Endodermal cell (in vitro differentiated cells): Measurements from ENCODE around the gene NXPH3. TPM values are rescaled to one million over a fixed set of nuclear protein-coding genes. Genes with fewer than 3 reads are reported as not detected.
A peak's percentile ranks its signal among the peaks of the same experiment; 100 is the strongest.

Experiments used
- DNase-seq: peaks from one replicate; pipeline ENCODE4 v3.0.0-alpha.2; 2017
- H3K27ac ChIP-seq: 2 replicates; pipeline ENCODE4 v1.5.1; 2013; ENCODE audit warnings: mild to moderate bottlenecking, low read depth, low read length, moderate library complexity
- H3K27me3 ChIP-seq: 2 replicates; pipeline ENCODE4 v1.6.1; 2013; ENCODE audit warnings: mild to moderate bottlenecking, low read length, moderate library complexity; ENCODE audit not compliant: insufficient read depth, control insufficient read depth, poor library complexity, severe bottlenecking
- H3K36me3 ChIP-seq: 2 replicates; pipeline ENCODE4 v1.7.0; 2013; ENCODE audit warnings: mild to moderate bottlenecking, low read length, moderate library complexity; ENCODE audit not compliant: control insufficient read depth, insufficient read depth
- H3K4me1 ChIP-seq: one replicate; pipeline ENCODE4 v1.7.0; 2013; ENCODE audit warnings: low read length; ENCODE audit not compliant: control insufficient read depth, insufficient read depth
- H3K4me3 ChIP-seq: 2 replicates; pipeline ENCODE4 v1.5.1; 2013; ENCODE audit warnings: mild to moderate bottlenecking, low read length, moderate library complexity
- H3K9ac ChIP-seq: 2 replicates; pipeline ENCODE4 v1.6.1; 2013; ENCODE audit warnings: mild to moderate bottlenecking, low read length, moderate library complexity; ENCODE audit not compliant: poor library complexity, severe bottlenecking; ENCODE audit errors: extremely low read depth
- H3K9me3 ChIP-seq: 2 replicates; pipeline ENCODE4 v1.6.1; 2013; ENCODE audit warnings: mild to moderate bottlenecking, low read length, moderate library complexity; ENCODE audit not compliant: control insufficient read depth
- H3K27ac Mint-ChIP-seq: 2 replicates; pipeline ENCODE4 v1.8.0; 2020; ENCODE audit warnings: mixed read lengths
- H3K27me3 Mint-ChIP-seq: 2 replicates; pipeline ENCODE4 v1.8.0; 2021; ENCODE audit warnings: mild to moderate bottlenecking, mixed read lengths; ENCODE audit not compliant: insufficient read depth
- H3K36me3 Mint-ChIP-seq: 2 replicates; pipeline ENCODE4 v1.8.0; 2020; ENCODE audit warnings: low read depth, mixed read lengths
- H3K4me1 Mint-ChIP-seq: 2 replicates; pipeline ENCODE4 v1.8.0; 2020; ENCODE audit warnings: mixed read lengths
- H3K4me3 Mint-ChIP-seq: 2 replicates; pipeline ENCODE4 v1.8.0; 2020; ENCODE audit warnings: mild to moderate bottlenecking, moderate library complexity, mixed read lengths
- H3K9me3 Mint-ChIP-seq: 2 replicates; pipeline ENCODE4 v1.8.0; 2020; ENCODE audit warnings: mild to moderate bottlenecking, mixed read lengths
- WGBS, 2 experiments: methylation state at CpG; one replicate each; pipeline versions ENCODE4 v1.1.5 to v1.1.7; 2013; ENCODE audit warnings: missing lambda C conversion rate in 2 of 2, mixed read lengths in 1 of 2; ENCODE audit not compliant: insufficient coverage in 1 of 2, insufficient read length in 1 of 2; 5-methylcytosine and 5-hydroxymethylcytosine counted together
- total RNA-seq, 2 donors: library from RNA; stranded (reverse); fragmentation: NEBNext Ultra II Directional in 1 of 2; extraction: Animal tissue kit (Norgen Biotek cat#: 25700) in 1 of 2; gene quantifications; 2 replicates in 1 of 2; 3 replicates in 1 of 2; pipeline ENCODE4 v1.2.1, GENCODE V29; 2021
- TF ChIP-seq, protein P1 (sequence below): fragments of 200-600 bp; sonication (generic); conservative IDR thresholded peaks from 2 replicates; pipeline ENCODE4 v1.5.0; 2021; ENCODE audit warnings: antibody characterized with exemption, mild to moderate bottlenecking

NXPH3 gene
- total RNA-seq, 2 donors from 2014 or later: 3.0 to 5.9 TPM

GRCh38 chr17:49603720-49604119 lies 28.0 kb downstream of the NXPH3 start:
- WGBS, 2 experiments: 92% methylated on average over 2 of the region's 2 CpGs
- H3K27me3 Mint-ChIP-seq: no peaks in the 10 kb centered on the region
- peaks cover 65% of the 10 kb centered on the region for H3K36me3 Mint-ChIP-seq

DNA sequence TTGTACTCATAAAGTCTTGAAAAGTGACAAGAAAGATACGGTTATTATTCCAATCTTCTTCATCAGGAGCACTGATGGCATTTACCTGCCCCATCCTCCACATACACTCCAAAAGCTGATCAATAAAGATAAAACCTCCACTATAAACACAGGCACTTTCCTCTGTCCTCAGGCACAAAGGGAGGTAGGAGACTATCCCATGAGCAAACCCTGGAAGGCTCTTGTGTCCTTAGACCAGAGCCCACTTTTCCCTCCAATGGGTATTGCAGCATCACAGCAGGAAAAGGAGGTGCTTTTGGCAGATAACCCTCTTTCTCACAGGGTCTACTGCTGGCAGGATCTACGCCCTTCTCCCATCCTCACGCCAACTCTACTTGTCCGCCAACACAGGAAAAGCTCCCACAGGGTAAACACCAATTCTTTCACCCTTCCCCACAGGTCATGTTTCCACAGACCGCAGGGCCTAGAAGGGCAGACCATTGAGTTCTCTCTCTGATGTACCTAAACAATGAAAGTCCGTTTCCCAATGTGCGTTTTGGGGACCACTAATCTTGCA lies 28.7 kb downstream of the NXPH3 start:
- Histone ChIP-seq H3K4me1 (no peaks in the 10 kb centered on the region), H3K9ac (no peak overlapping the region), H3K36me3 (peaks cover 79% of the 10 kb centered on the region), H3K9me3 (no peaks in the 10 kb centered on the region), H3K4me3 (no peak overlapping the region), H3K27me3 (no peaks in the 10 kb centered on the region), H3K27ac (no peak overlapping the region)
- H3K4me1 Mint-ChIP-seq: no peaks in the 10 kb centered on the region
- no peaks in the 10 kb centered on the region for H3K9me3 Mint-ChIP-seq
- TF ChIP-seq, protein P1, sequence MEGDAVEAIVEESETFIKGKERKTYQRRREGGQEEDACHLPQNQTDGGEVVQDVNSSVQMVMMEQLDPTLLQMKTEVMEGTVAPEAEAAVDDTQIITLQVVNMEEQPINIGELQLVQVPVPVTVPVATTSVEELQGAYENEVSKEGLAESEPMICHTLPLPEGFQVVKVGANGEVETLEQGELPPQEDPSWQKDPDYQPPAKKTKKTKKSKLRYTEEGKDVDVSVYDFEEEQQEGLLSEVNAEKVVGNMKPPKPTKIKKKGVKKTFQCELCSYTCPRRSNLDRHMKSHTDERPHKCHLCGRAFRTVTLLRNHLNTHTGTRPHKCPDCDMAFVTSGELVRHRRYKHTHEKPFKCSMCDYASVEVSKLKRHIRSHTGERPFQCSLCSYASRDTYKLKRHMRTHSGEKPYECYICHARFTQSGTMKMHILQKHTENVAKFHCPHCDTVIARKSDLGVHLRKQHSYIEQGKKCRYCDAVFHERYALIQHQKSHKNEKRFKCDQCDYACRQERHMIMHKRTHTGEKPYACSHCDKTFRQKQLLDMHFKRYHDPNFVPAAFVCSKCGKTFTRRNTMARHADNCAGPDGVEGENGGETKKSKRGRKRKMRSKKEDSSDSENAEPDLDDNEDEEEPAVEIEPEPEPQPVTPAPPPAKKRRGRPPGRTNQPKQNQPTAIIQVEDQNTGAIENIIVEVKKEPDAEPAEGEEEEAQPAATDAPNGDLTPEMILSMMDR: no peak
- H3K4me3 Mint-ChIP-seq: no peak overlapping the region
- WGBS, 2 experiments: 93 to 94% methylated on average over 4 to 7 of the region's 7 CpGs
- DNase-seq: no peak
- H3K36me3 Mint-ChIP-seq: peaks cover 69% of the 10 kb centered on the region
- no peak overlapping the region for H3K27ac Mint-ChIP-seq
- no peaks in the 10 kb centered on the region for H3K27me3 Mint-ChIP-seq

More at GRCh38 chr17:49603720-49604119, 28.0 kb downstream of the NXPH3 start:
- Histone ChIP-seq H3K27me3 (no peaks in the 10 kb centered on the region), H3K27ac (no peak overlapping the region), H3K36me3 (peaks cover 72% of the 10 kb centered on the region), H3K9ac (no peak overlapping the region), H3K4me3 (no peak overlapping the region), H3K4me1 (no peaks in the 10 kb centered on the region), H3K9me3 (no peaks in the 10 kb centered on the region)
- Mint-ChIP-seq H3K4me3 (no peak overlapping the region), H3K4me1 (no peaks in the 10 kb centered on the region), H3K27ac (no peak overlapping the region), H3K9me3 (no peaks in the 10 kb centered on the region)
- TF ChIP-seq, protein P1: peak; percentile 50
- no peak for DNase-seq

DNA sequence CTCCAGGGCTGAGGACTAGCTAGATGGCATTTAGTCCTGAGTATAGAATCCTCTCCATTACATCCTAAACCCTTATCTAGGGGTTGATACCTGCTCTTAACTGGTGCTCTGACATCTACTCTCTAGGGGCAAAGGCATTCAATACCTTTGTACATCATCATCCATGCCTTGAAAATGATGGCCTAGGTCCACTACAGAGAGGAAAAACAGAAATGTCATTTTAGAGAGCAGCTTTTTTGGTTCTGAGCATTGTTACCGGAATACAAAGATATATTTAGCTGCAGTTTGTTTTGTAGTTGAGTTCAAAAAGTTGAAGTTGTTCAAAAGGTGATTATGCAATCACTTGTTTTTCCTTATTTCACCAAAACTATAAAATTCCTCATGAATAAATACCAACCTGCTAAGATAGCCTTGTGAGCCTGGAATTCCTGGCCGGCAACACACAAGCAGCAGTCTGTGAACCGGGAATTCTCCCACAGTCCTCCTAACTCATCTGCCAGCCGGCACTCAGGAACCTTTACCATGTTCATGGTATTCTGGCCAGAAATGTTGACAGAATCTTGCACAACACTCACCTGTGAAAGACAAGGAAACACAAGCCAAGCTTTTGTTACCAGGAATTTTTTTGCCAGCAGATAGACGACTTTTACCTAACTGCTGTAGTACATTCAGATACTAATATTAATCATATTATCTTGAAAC lies 35.4 kb downstream of the NXPH3 start:
- Histone ChIP-seq H3K4me3 (no peak overlapping the region), H3K27me3 (no peaks in the 10 kb centered on the region), H3K9me3 (no peaks in the 10 kb centered on the region), H3K27ac (no peak overlapping the region), H3K4me1 (no peaks in the 10 kb centered on the region), H3K9ac (no peak overlapping the region), H3K36me3 (peaks cover 83% of the 10 kb centered on the region)
- peaks cover 3% of the 10 kb centered on the region for H3K27me3 Mint-ChIP-seq
- H3K9me3 Mint-ChIP-seq: no peaks in the 10 kb centered on the region
- no peaks in the 10 kb centered on the region for H3K4me1 Mint-ChIP-seq
- no peak for DNase-seq
- TF ChIP-seq, protein P1: no peak
- H3K4me3 Mint-ChIP-seq: no peak overlapping the region
- no peak overlapping the region for H3K27ac Mint-ChIP-seq
- peaks cover 55% of the 10 kb centered on the region for H3K36me3 Mint-ChIP-seq
- whole genome bisulfite sequencing, 2 experiments: 94 to 100% methylated on average over 1 to 5 of the region's 5 CpGs
